Lower lobe of right lung (tissue), 2 donors: ENCODE measurements around the gene BDKRB1. TPM values are rescaled to one million over a fixed set of nuclear protein-coding genes. Genes with fewer than 3 reads are reported as not detected.

Experiments
- ATAC-seq, 2 donors: fragments of 200-7000 bp; cut with Tn5 transposase; one replicate each; pipeline ENCODE4 v1.9.1; 2020 to 2022; ENCODE audit warnings: mild to moderate bottlenecking in 2 of 2, moderate library complexity in 2 of 2
- DNase-seq: peaks from one replicate; pipeline ENCODE4 v3.0.0-alpha.2; 2020
- H3K27ac ChIP-seq: fragments of 200-600 bp; one replicate; pipeline ENCODE4 v1.8.0; 2022
- H3K27me3 ChIP-seq: fragments of 200-600 bp; one replicate; pipeline ENCODE4 v1.8.0; 2022; ENCODE audit warnings: low read depth
- H3K36me3 ChIP-seq: fragments of 200-600 bp; one replicate; pipeline ENCODE4 v1.8.0; 2022; ENCODE audit warnings: mild to moderate bottlenecking
- H3K4me1 ChIP-seq: fragments of 200-600 bp; one replicate; pipeline ENCODE4 v1.8.0; 2022
- H3K4me3 ChIP-seq: fragments of 200-600 bp; one replicate; pipeline ENCODE4 v1.8.0; 2022; ENCODE audit warnings: mild to moderate bottlenecking
- H3K9me3 ChIP-seq: fragments of 200-600 bp; one replicate; pipeline ENCODE4 v1.8.0; 2022
- intact Hi-C: fragments of 100-400 bp; cut with DNase I; formaldehyde crosslinking; loops from one replicate; pipeline ENCODE4 v1.11.0; 2022
- total RNA-seq: library from RNA; stranded (reverse); fragmentation: NEBNext Ultra II Directional; extraction: Animal tissue kit (Norgen Biotek cat#: 25700); gene quantifications from one replicate; pipeline ENCODE4 v1.2.1, GENCODE V29; 2021
- TF ChIP-seq, protein P1 (sequence below): fragments of 200-600 bp; IDR thresholded peaks from one replicate; pipeline ENCODE4 v1.8.0; 2022; ENCODE audit warnings: antibody characterized with exemption, mild to moderate bottlenecking
- donor health status: DM: no; HTN: yes; CAD: no; lungs with severe emphysema.

The BDKRB1 gene
- total RNA-seq, 1 donor from 2014 or later = not detected

DNA sequence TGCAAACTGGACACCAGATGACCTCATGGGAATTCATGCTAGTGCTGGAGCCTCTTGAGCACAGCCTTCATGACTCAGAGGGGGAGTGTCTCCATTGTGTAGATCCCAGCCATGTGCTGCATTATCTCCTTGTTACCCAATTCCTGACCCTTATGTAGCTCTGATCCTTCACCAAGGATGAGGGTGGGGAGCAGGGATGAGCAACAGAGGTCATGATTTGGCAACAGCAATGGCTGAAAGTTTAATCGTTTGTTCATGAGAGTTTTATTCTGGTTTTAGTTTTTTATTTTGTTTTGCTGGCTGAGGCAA is 9.5 kb upstream of the BDKRB1 start:
- intact Hi-C loops = no loop called here
- ATAC-seq = peak; percentile 32 to 44
- no peak overlapping the region for H3K27ac ChIP-seq

DNA sequence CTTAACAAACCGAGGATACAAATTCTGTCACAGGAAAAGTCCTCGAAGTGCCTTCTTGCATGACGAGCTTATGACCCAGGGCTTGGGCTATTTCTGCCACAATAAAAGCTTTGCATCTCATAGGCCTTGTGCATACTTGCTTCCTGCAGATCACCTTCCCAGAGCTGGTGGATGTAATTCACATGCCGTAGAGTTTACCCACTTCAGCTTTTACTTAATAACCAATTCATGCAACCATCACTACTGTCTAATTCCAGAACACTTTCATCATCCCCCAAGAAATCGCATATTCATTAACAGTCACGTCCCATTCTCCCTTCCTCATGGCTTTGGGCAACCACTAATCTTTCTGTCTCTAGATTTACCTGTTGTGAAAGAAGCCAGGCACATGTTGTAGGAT is 9.0 kb upstream of the BDKRB1 start:
- TF ChIP-seq, protein P1, sequence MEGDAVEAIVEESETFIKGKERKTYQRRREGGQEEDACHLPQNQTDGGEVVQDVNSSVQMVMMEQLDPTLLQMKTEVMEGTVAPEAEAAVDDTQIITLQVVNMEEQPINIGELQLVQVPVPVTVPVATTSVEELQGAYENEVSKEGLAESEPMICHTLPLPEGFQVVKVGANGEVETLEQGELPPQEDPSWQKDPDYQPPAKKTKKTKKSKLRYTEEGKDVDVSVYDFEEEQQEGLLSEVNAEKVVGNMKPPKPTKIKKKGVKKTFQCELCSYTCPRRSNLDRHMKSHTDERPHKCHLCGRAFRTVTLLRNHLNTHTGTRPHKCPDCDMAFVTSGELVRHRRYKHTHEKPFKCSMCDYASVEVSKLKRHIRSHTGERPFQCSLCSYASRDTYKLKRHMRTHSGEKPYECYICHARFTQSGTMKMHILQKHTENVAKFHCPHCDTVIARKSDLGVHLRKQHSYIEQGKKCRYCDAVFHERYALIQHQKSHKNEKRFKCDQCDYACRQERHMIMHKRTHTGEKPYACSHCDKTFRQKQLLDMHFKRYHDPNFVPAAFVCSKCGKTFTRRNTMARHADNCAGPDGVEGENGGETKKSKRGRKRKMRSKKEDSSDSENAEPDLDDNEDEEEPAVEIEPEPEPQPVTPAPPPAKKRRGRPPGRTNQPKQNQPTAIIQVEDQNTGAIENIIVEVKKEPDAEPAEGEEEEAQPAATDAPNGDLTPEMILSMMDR = no peak
- Histone ChIP-seq H3K36me3 (no peaks in the 10 kb centered on the region), H3K4me3 (no peak overlapping the region), H3K27ac (no peak overlapping the region), H3K9me3 (no peaks in the 10 kb centered on the region), H3K27me3 (no peaks in the 10 kb centered on the region), H3K4me1 (no peaks in the 10 kb centered on the region)
- no peak for DNase-seq
- intact Hi-C loops = no loop called here
- ATAC-seq = no peak

More for the DNA sequence above, 9.5 kb upstream of the BDKRB1 start:
- no peak for DNase-seq
- H3K4me1 ChIP-seq = no peaks in the 10 kb centered on the region
- no peaks in the 10 kb centered on the region for H3K9me3 ChIP-seq
- H3K27me3 ChIP-seq = no peaks in the 10 kb centered on the region
- no peaks in the 10 kb centered on the region for H3K36me3 ChIP-seq
- H3K4me3 ChIP-seq = no peak overlapping the region
- TF ChIP-seq, protein P1 = no peak

DNA sequence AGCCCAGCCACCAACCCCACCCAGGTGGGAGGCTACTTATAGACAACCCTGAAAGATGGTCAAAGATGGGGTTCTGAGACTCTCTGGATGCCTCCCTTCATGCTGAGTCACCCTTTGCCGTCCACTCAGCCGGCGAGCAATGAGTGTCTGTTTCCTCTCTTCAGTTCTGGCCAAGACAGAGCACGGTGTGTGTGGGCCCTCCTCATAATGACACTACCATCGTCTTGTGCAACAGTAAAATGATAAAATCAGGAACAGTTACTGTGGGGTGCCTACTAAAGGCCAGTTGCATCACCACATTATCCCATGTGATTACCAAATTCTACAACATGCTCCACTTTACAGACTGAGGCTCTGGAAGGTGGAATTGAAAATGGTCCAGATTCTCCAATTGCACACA is 7.0 kb upstream of the BDKRB1 start:
- no peak for DNase-seq
- H3K4me1 ChIP-seq = no peaks in the 10 kb centered on the region
- peak; percentile 48 to 53 for ATAC-seq
- TF ChIP-seq, protein P1 = no peak
- no peak overlapping the region for H3K27ac ChIP-seq
- no peaks in the 10 kb centered on the region for H3K27me3 ChIP-seq
- no peak overlapping the region for H3K4me3 ChIP-seq
- no peaks in the 10 kb centered on the region for H3K9me3 ChIP-seq
- no peaks in the 10 kb centered on the region for H3K36me3 ChIP-seq
- intact Hi-C loops = no loop called here

DNA sequence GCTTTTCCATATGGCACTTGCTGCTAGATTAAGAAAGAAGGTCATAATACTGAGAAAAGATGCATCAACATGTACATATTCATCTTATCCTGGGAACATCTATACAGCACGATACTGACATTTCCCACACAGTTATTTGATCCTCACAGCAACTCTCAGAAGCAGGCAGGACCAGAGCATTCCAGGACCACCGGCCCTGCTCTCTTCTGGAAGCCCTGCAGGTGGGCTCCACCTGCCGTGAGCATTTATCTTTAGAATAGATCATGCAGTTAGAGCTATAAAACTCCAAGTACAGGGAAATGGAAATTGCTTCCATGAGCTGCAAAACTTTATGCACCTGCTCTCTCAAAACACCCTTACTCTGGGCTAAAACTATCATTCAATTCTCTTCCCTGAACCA is 5.5 kb upstream of the BDKRB1 start:
- H3K4me1 ChIP-seq = no peaks in the 10 kb centered on the region
- no peak overlapping the region for H3K4me3 ChIP-seq
- no peaks in the 10 kb centered on the region for H3K27me3 ChIP-seq
- TF ChIP-seq, protein P1 = no peak
- H3K27ac ChIP-seq = no peak overlapping the region
- no peaks in the 10 kb centered on the region for H3K36me3 ChIP-seq
- ATAC-seq (no peak), DNase-seq (no peak)
- intact Hi-C loops = no loop called here
- H3K9me3 ChIP-seq = no peaks in the 10 kb centered on the region

DNA sequence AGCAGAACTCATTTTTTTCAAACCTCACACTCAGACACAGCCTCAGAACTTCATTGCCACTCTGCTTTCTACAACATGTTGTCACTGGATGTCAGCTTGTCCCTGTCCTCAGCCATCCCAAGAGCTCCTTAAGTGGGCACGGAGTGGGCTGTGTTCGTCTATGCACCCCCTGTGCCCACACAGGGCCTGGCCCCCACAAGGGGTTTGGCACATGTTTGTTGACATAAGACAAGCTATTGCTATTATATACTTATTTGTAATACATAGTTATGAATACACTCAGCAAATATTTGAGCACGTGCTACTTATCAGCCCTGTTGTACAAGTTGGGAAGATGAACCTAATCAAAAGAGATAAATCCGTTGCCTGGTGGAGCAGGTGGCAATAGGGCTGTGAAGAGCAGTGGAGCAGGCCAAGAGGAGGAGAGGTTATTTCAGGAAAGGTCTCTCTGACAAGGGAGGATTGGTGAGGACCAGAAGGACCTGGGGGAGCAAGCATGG is 4.3 kb upstream of the BDKRB1 start:
- no peak for DNase-seq
- H3K27ac ChIP-seq = no peak overlapping the region
- no peaks in the 10 kb centered on the region for H3K36me3 ChIP-seq
- no peaks in the 10 kb centered on the region for H3K27me3 ChIP-seq
- ATAC-seq = no peak
- no peak overlapping the region for H3K4me3 ChIP-seq
- H3K9me3 ChIP-seq = no peaks in the 10 kb centered on the region
- intact Hi-C loops = no loop called here
- TF ChIP-seq, protein P1 = no peak
- H3K4me1 ChIP-seq = no peaks in the 10 kb centered on the region
